Neutrophil (primary cell): Measurements from ENCODE around the gene FRA10AC1.

Source experiments
- H3K27ac ChIP-seq: fragments of 200-600 bp; sonication (generic); 2 replicates; pipeline ENCODE4 v1.5.1; 2016; ENCODE audit warnings: mild to moderate bottlenecking, moderate library complexity
- H3K27me3 ChIP-seq: fragments of 200-600 bp; sonication (generic); 2 replicates; pipeline ENCODE4 v1.6.0; 2016; ENCODE audit warnings: mild to moderate bottlenecking
- H3K36me3 ChIP-seq: fragments of 200-600 bp; sonication (generic); 2 replicates; pipeline ENCODE4 v1.5.1; 2017
- H3K4me1 ChIP-seq, 2 experiments: fragments of 200-600 bp in 1 of 2; sonication (generic) in 1 of 2; 1 replicate in 1 of 2; 2 replicates in 1 of 2; pipeline versions ENCODE4 v1.5.1 to v1.6.1; 2013 to 2016; ENCODE audit warnings: low read depth in 1 of 2, low read length in 1 of 2, mild to moderate bottlenecking in 1 of 2, moderate library complexity in 1 of 2; ENCODE audit not compliant: control insufficient read depth in 1 of 2, insufficient read depth in 1 of 2
- H3K4me3 ChIP-seq, 2 experiments: fragments of 200-600 bp in 1 of 2; sonication (generic) in 1 of 2; 1 replicate in 1 of 2; 2 replicates in 1 of 2; pipeline ENCODE4 v1.5.1; 2013 to 2016; ENCODE audit warnings: low read depth in 1 of 2, low read length in 1 of 2, mild to moderate bottlenecking in 1 of 2, moderate library complexity in 1 of 2
- H3K9me3 ChIP-seq: fragments of 200-600 bp; sonication (generic); 2 replicates; pipeline ENCODE4 v1.5.1; 2016
- TF ChIP-seq, protein P1 (sequence below): fragments of 200-600 bp; sonication (generic); IDR thresholded peaks from 2 replicates; pipeline ENCODE4 v1.5.1; 2016; ENCODE audit warnings: antibody characterized with exemption

The FRA10AC1 gene

DNA sequence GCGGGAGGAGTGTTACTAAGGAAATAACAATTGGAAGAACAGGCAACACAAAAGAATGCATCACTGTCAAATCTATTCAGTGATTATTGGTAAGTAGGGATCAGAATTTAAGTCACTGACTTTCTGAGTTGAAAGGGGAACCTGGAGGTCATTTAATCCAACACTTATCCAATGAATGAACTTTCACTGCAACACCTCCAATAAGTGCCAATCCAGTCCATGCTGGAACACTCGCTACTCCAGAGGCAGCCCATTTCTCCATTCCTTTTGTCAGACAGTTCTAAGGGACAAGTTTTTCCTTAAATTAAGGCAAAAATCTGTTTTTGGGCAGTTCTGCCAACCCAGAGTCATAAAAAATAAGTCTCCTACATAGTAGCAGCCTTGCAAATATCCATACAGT is 29.5 kb downstream of the FRA10AC1 start:
- TF ChIP-seq, protein P1, sequence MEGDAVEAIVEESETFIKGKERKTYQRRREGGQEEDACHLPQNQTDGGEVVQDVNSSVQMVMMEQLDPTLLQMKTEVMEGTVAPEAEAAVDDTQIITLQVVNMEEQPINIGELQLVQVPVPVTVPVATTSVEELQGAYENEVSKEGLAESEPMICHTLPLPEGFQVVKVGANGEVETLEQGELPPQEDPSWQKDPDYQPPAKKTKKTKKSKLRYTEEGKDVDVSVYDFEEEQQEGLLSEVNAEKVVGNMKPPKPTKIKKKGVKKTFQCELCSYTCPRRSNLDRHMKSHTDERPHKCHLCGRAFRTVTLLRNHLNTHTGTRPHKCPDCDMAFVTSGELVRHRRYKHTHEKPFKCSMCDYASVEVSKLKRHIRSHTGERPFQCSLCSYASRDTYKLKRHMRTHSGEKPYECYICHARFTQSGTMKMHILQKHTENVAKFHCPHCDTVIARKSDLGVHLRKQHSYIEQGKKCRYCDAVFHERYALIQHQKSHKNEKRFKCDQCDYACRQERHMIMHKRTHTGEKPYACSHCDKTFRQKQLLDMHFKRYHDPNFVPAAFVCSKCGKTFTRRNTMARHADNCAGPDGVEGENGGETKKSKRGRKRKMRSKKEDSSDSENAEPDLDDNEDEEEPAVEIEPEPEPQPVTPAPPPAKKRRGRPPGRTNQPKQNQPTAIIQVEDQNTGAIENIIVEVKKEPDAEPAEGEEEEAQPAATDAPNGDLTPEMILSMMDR = no peak
- Histone ChIP-seq H3K4me1 (no peaks in the 10 kb centered on the region), H3K27me3 (no peaks in the 10 kb centered on the region), H3K4me3 (no peak overlapping the region), H3K9me3 (no peaks in the 10 kb centered on the region), H3K27ac (no peak overlapping the region), H3K36me3 (peaks cover 71% of the 10 kb centered on the region)

DNA sequence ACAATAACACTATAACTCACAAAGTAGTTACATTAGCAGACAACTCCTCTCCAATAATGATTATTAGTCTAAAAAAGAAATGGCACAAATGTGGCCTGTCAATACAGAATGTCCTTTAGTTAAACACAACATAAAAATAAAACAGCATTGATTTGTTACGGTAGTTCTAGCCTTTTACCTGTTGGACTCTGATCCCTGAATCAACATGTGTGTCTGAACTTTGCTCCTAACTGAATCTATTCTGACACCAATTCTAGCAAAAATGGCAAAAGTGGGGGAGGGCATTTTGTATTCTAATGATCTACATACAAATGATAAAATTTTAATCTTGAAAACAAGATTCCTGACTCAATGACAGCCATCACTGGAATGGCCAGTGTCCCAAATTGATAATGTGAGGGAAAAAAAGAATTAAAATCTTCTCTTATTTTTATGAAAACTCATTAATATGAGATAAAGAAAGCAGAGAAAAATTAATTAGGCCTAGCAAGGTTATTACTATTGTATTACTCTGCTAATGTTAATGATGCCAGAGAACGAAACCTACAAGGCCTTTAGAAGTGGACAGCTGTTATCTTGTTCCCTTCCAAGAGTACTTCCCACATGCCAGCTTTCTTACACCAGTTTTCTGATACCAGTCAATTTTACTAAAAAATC is 30.2 kb downstream of the FRA10AC1 start:
- H3K27ac ChIP-seq = no peak overlapping the region
- no peaks in the 10 kb centered on the region for H3K4me1 ChIP-seq
- H3K27me3 ChIP-seq = no peaks in the 10 kb centered on the region
- TF ChIP-seq, protein P1 = no peak
- peaks cover 71% of the 10 kb centered on the region for H3K36me3 ChIP-seq
- no peaks in the 10 kb centered on the region for H3K9me3 ChIP-seq
- H3K4me3 ChIP-seq = no peak overlapping the region

DNA sequence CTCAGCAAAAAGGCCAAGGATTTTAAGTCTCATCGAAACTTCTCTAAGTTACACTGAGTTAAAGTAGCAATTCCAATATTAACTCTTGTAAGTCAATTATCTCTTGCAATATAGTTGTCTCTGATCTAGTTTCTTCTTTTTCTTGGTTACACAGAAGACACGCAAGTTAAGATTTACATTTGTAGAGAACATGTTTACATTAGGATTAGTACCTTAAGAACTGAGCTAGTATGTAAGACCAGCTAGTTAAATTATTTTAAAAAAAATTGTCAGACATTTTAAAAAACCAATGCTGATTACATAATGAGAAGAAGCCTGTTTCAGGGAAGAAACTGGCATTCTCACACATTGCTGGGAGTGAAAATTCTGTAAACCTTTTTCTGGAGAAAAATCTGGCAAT is 31.4 kb downstream of the FRA10AC1 start:
- peaks cover 77% of the 10 kb centered on the region for H3K36me3 ChIP-seq
- no peak overlapping the region for H3K4me3 ChIP-seq
- no peaks in the 10 kb centered on the region for H3K4me1 ChIP-seq
- H3K9me3 ChIP-seq = no peaks in the 10 kb centered on the region
- H3K27ac ChIP-seq = no peak overlapping the region
- TF ChIP-seq, protein P1 = no peak
- no peaks in the 10 kb centered on the region for H3K27me3 ChIP-seq

DNA sequence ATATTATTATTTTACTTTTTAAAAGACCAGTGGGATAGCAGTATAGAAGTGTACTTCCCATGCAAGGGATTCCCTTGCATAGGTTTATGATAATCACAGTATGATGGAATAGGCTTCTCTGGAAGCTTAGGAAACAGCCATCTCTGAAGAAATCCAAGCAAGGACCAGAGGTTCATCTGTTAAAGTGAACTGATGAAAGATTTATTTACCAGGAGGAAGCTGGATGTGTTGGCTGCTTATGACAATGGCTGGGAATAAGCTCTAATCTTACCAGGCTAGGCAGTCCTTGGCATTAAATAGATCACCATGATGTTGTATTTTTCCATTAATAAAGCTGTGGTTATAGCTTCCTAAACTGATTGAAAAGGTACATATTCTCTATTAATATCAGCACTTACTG is 32.0 kb downstream of the FRA10AC1 start:
- no peak overlapping the region for H3K4me3 ChIP-seq
- no peaks in the 10 kb centered on the region for H3K9me3 ChIP-seq
- TF ChIP-seq, protein P1 = no peak
- no peaks in the 10 kb centered on the region for H3K4me1 ChIP-seq
- no peak overlapping the region for H3K27ac ChIP-seq
- peaks cover 77% of the 10 kb centered on the region for H3K36me3 ChIP-seq
- H3K27me3 ChIP-seq = no peaks in the 10 kb centered on the region

DNA sequence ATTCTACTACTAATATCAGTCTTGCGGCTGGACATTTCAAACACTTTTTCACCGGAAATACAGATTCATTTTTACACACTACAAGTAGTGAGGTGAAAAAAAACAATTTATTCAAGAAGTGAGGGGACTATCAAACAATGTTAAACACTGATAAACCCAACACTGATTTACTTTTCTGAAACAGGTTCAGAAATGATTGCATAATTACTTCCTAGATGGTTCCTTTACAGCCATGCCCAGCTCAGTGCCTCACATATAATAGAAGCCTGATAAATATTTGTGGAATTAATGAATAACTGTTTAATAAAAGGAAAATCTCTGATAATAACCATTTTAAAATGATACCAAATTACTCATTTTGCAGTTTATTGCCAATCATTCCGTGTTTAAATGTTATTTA is 34.6 kb downstream of the FRA10AC1 start:
- H3K4me1 ChIP-seq = no peaks in the 10 kb centered on the region
- H3K9me3 ChIP-seq = no peaks in the 10 kb centered on the region
- H3K36me3 ChIP-seq = peaks cover 65% of the 10 kb centered on the region
- H3K4me3 ChIP-seq = no peak overlapping the region
- no peak overlapping the region for H3K27ac ChIP-seq
- TF ChIP-seq, protein P1 = no peak
- no peaks in the 10 kb centered on the region for H3K27me3 ChIP-seq
